ENCODE data around the gene POU6F2. TPM values are rescaled to one million over a fixed set of nuclear protein-coding genes. Genes with fewer than 3 reads are reported as not detected.

Gene POU6F2
- total and polyA plus RNA-seq, 2 experiments from 2014 or later, result 7.2 to 7.3 TPM

DNA sequence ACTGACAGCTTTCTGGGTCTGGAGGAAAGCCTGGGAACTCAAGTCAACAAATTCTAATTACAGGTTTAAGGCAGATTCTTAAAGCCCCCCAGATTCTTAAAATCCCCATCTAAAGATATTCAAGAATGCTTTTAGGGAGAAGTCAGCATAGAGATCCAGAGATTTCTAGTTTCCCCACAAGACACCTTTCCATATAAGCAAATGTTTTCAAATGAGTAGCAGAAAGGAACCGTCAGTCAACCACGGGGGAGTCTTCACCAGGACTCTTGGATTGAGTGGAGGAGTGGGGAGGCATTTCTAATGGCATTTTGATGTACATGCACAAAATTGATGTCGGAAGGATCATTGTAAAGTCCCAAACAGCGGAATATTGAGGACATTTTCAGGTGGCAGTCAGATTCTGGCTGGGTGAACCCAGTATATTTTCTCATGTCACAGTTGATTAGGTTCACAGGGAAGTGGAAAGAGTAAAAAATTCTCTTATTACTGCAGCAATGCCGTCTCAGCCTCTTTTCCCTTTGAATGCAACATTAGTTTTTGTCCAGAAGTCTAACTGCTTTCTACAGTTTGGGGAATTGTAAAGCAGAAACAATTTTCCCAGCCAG is 396.8 kb downstream of the POU6F2 start:
- Histone ChIP-seq H3K27ac (ENCODE audit: low read depth) (peak overlapping the region; percentile 63; the same call in 1 of the 2 replicates), H3K27me3 (ENCODE audit: insufficient read depth) (no peaks in the 10 kb centered on the region), H2AFZ (0 out of 2 replicates have a peak overlapping the region, but pooled peaks have one; percentile 56), H3F3A (replicated peaks; ENCODE audit: low read depth) (no peaks in the 10 kb centered on the region), H3K4me2 (no peak overlapping the region), H4K20me1 (replicated peaks; ENCODE audit: insufficient read depth) (no peaks in the 10 kb centered on the region), H3K4me1 (ENCODE audit: insufficient read depth) (peaks cover 12% of the 10 kb centered on the region; the same call in 1 of the 2 replicates), H3K79me2 (replicated peaks; ENCODE audit: insufficient read depth) (no peaks in the 10 kb centered on the region), H3K9me2 (ENCODE audit: insufficient read depth) (peaks cover 5% of the 10 kb centered on the region; the same call in 1 of the 2 replicates), H3K36me3 (ENCODE audit: insufficient read depth) (no peaks in the 10 kb centered on the region), H3K4me3 (no peak overlapping the region)
- no peak for DNase-seq (ENCODE audit: low spot score)
- peaks cover 6% of the 10 kb centered on the region; the same call in 1 of the 3 replicates for H3K9me3 Mint-ChIP-seq
- H3K27me3 Mint-ChIP-seq (ENCODE audit: insufficient read depth, low read depth, poor library complexity), result peaks cover 7% of the 10 kb centered on the region
- H3K4me3 Mint-ChIP-seq, result no peak overlapping the region
- TF ChIP-seq, protein P1, sequence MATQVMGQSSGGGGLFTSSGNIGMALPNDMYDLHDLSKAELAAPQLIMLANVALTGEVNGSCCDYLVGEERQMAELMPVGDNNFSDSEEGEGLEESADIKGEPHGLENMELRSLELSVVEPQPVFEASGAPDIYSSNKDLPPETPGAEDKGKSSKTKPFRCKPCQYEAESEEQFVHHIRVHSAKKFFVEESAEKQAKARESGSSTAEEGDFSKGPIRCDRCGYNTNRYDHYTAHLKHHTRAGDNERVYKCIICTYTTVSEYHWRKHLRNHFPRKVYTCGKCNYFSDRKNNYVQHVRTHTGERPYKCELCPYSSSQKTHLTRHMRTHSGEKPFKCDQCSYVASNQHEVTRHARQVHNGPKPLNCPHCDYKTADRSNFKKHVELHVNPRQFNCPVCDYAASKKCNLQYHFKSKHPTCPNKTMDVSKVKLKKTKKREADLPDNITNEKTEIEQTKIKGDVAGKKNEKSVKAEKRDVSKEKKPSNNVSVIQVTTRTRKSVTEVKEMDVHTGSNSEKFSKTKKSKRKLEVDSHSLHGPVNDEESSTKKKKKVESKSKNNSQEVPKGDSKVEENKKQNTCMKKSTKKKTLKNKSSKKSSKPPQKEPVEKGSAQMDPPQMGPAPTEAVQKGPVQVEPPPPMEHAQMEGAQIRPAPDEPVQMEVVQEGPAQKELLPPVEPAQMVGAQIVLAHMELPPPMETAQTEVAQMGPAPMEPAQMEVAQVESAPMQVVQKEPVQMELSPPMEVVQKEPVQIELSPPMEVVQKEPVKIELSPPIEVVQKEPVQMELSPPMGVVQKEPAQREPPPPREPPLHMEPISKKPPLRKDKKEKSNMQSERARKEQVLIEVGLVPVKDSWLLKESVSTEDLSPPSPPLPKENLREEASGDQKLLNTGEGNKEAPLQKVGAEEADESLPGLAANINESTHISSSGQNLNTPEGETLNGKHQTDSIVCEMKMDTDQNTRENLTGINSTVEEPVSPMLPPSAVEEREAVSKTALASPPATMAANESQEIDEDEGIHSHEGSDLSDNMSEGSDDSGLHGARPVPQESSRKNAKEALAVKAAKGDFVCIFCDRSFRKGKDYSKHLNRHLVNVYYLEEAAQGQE (IDR thresholded peaks at IDR 0.05; ENCODE audit: unreplicated experiment), result no peak
- no peak for TF ChIP-seq JUNB (IDR thresholded peaks at IDR 0.05; ENCODE audit: unreplicated experiment)
- ATAC-seq, result no peak
- no peak overlapping the region for H3K27ac Mint-ChIP-seq
- peaks cover 10% of the 10 kb centered on the region; the same call in 2 of the 3 replicates for H3K4me1 Mint-ChIP-seq
- peaks cover 4% of the 10 kb centered on the region; the same call in 1 of the 3 replicates for H3K36me3 Mint-ChIP-seq (ENCODE audit: low read depth)

DNA sequence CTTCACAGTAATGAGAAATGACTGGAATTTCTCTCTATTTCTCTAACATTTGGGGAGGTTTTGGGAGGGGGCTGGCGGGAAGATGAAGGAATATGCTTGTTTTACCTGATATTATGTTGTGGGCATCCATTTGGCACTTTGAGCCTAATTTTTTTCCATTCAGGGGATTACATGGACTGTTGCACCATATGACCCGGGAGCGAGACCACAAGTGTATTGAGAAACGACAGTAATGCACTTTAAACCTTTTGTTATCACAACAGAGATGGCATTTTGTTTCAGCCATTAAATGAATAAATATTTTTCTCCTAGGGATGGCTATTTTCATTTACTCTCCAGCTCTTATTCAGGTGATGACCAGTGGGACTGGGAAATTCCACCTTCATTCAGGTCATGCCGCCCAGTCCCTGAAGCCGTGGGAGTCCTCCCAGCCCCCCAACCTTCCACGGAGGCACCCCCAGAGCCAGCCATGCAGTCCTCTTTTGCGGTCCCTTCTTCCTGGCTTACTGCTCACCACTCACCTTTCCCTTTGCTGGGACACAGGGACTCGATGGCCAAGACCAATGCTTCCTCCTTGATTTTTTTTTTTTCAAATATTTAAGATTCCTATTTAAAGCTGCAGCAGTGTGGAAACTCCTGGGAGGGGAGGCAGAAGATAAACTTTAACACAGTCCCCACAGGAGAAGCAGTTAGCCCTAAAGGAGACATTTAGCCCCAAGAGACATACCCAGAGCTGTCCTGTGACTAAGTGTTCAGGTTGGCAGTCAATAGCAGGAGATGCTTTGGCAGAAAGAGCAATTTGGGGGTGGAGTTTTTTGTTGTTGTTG is 397.6 kb downstream of the POU6F2 start:
- peaks cover 10% of the 10 kb centered on the region; the same call in 2 of the 3 replicates for H3K4me1 Mint-ChIP-seq
- peaks cover 4% of the 10 kb centered on the region; the same call in 1 of the 3 replicates for H3K36me3 Mint-ChIP-seq (ENCODE audit: low read depth)
- Histone ChIP-seq H3K27ac (ENCODE audit: low read depth) (peak overlapping the region; percentile 63; the same call in 1 of the 2 replicates), H4K20me1 (replicated peaks; ENCODE audit: insufficient read depth) (no peaks in the 10 kb centered on the region), H3K4me2 (no peak overlapping the region; the same call in 1 of the 2 replicates), H3K4me3 (no peak overlapping the region), H3K36me3 (ENCODE audit: insufficient read depth) (no peaks in the 10 kb centered on the region), H3K27me3 (ENCODE audit: insufficient read depth) (no peaks in the 10 kb centered on the region), H3K79me2 (replicated peaks; ENCODE audit: insufficient read depth) (no peaks in the 10 kb centered on the region), H3F3A (replicated peaks; ENCODE audit: low read depth) (no peaks in the 10 kb centered on the region), H3K9me2 (ENCODE audit: insufficient read depth) (peaks cover 5% of the 10 kb centered on the region; the same call in 1 of the 2 replicates), H2AFZ (peak overlapping the region; percentile 56; the same call in 1 of the 2 replicates), H3K4me1 (ENCODE audit: insufficient read depth) (peaks cover 12% of the 10 kb centered on the region; the same call in 1 of the 2 replicates)
- H3K4me3 Mint-ChIP-seq, result no peak overlapping the region
- peaks cover 6% of the 10 kb centered on the region; the same call in 1 of the 3 replicates for H3K9me3 Mint-ChIP-seq
- DNase-seq (ENCODE audit: low spot score), result no peak
- ATAC-seq, result no peak
- H3K27me3 Mint-ChIP-seq (ENCODE audit: insufficient read depth, low read depth, poor library complexity), result peaks cover 7% of the 10 kb centered on the region
- no peak overlapping the region for H3K27ac Mint-ChIP-seq
- TF ChIP-seq, protein P2, sequence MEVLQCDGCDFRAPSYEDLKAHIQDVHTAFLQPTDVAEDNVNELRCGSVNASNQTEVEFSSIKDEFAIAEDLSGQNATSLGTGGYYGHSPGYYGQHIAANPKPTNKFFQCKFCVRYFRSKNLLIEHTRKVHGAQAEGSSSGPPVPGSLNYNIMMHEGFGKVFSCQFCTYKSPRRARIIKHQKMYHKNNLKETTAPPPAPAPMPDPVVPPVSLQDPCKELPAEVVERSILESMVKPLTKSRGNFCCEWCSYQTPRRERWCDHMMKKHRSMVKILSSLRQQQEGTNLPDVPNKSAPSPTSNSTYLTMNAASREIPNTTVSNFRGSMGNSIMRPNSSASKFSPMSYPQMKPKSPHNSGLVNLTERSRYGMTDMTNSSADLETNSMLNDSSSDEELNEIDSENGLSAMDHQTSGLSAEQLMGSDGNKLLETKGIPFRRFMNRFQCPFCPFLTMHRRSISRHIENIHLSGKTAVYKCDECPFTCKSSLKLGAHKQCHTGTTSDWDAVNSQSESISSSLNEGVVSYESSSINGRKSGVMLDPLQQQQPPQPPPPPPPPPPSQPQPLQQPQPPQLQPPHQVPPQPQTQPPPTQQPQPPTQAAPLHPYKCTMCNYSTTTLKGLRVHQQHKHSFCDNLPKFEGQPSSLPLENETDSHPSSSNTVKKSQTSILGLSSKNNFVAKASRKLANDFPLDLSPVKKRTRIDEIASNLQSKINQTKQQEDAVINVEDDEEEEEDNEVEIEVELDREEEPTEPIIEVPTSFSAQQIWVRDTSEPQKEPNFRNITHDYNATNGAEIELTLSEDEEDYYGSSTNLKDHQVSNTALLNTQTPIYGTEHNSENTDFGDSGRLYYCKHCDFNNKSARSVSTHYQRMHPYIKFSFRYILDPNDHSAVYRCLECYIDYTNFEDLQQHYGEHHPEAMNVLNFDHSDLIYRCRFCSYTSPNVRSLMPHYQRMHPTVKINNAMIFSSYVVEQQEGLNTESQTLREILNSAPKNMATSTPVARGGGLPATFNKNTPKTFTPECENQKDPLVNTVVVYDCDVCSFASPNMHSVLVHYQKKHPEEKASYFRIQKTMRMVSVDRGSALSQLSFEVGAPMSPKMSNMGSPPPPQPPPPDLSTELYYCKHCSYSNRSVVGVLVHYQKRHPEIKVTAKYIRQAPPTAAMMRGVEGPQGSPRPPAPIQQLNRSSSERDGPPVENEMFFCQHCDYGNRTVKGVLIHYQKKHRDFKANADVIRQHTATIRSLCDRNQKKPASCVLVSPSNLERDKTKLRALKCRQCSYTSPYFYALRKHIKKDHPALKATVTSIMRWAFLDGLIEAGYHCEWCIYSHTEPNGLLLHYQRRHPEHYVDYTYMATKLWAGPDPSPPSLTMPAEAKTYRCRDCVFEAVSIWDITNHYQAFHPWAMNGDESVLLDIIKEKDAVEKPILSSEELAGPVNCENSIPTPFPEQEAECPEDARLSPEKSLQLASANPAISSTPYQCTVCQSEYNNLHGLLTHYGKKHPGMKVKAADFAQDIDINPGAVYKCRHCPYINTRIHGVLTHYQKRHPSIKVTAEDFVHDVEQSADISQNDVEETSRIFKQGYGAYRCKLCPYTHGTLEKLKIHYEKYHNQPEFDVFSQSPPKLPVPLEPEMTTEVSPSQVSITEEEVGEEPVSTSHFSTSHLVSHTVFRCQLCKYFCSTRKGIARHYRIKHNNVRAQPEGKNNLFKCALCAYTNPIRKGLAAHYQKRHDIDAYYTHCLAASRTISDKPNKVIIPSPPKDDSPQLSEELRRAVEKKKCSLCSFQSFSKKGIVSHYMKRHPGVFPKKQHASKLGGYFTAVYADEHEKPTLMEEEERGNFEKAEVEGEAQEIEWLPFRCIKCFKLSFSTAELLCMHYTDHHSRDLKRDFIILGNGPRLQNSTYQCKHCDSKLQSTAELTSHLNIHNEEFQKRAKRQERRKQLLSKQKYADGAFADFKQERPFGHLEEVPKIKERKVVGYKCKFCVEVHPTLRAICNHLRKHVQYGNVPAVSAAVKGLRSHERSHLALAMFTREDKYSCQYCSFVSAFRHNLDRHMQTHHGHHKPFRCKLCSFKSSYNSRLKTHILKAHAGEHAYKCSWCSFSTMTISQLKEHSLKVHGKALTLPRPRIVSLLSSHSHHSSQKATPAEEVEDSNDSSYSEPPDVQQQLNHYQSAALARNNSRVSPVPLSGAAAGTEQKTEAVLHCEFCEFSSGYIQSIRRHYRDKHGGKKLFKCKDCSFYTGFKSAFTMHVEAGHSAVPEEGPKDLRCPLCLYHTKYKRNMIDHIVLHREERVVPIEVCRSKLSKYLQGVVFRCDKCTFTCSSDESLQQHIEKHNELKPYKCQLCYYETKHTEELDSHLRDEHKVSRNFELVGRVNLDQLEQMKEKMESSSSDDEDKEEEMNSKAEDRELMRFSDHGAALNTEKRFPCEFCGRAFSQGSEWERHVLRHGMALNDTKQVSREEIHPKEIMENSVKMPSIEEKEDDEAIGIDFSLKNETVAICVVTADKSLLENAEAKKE (CRISPR knock-in tag; IDR thresholded peaks at IDR 0.05), result no peak
- TF ChIP-seq POLR2AphosphoS5 (IDR thresholded peaks at IDR 0.05; ENCODE audit: low read depth), result no peak
- no peak for TF ChIP-seq ZNF331 (CRISPR knock-in tag; IDR thresholded peaks at IDR 0.05; ENCODE audit: low read depth)
- TF ChIP-seq, protein P3, sequence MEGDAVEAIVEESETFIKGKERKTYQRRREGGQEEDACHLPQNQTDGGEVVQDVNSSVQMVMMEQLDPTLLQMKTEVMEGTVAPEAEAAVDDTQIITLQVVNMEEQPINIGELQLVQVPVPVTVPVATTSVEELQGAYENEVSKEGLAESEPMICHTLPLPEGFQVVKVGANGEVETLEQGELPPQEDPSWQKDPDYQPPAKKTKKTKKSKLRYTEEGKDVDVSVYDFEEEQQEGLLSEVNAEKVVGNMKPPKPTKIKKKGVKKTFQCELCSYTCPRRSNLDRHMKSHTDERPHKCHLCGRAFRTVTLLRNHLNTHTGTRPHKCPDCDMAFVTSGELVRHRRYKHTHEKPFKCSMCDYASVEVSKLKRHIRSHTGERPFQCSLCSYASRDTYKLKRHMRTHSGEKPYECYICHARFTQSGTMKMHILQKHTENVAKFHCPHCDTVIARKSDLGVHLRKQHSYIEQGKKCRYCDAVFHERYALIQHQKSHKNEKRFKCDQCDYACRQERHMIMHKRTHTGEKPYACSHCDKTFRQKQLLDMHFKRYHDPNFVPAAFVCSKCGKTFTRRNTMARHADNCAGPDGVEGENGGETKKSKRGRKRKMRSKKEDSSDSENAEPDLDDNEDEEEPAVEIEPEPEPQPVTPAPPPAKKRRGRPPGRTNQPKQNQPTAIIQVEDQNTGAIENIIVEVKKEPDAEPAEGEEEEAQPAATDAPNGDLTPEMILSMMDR (conservative IDR thresholded peaks at IDR 0.05; ENCODE audit: low read depth in 2 of 2), result no peak
- TF ChIP-seq CREB1 (CRISPR knock-in tag; IDR thresholded peaks at IDR 0.05; ENCODE audit: low read depth), result no peak

Measured in GM23338 (cell line).